Activated naive CD8-positive, alpha-beta T cell treated with anti-CD3 and anti-CD28 coated beads, Interleukin-2, amount 50 U/mL, for 24 hours (primary cell): ENCODE results near the gene CEP44.

Experiments
- ATAC-seq: fragments of 150-1000 bp; cut with Tn5 transposase; one replicate; pipeline ENCODE4 v1.10.0; 2021
- DNase-seq: peaks from one replicate; pipeline ENCODE4 v3.0.0; 2021
- H3K27ac Mint-ChIP-seq: one replicate; pipeline ENCODE4 v1.8.0; 2021; ENCODE audit warnings: mild to moderate bottlenecking, mixed read lengths
- H3K27me3 Mint-ChIP-seq: one replicate; pipeline ENCODE4 v1.8.0; 2021; ENCODE audit warnings: mixed read lengths
- H3K36me3 Mint-ChIP-seq: one replicate; pipeline ENCODE4 v1.8.0; 2021; ENCODE audit warnings: low read depth, mixed read lengths
- H3K4me1 Mint-ChIP-seq: one replicate; pipeline ENCODE4 v1.8.0; 2021; ENCODE audit warnings: mixed read lengths
- H3K4me3 Mint-ChIP-seq: one replicate; pipeline ENCODE4 v1.8.0; 2021; ENCODE audit warnings: mild to moderate bottlenecking, moderate library complexity, mixed read lengths
- H3K9me3 Mint-ChIP-seq: one replicate; pipeline ENCODE4 v1.8.0; 2021; ENCODE audit warnings: mixed read lengths

The CEP44 gene

GRCh38 chr4:174262624-174263444 is 20.9 kb upstream of the CEP44 start:
- no peak overlapping the region for H3K4me3 Mint-ChIP-seq

GRCh38 chr4:174263445-174263736 is 20.3 kb upstream of the CEP44 start:
- Mint-ChIP-seq H3K36me3 (no peaks in the 10 kb centered on the region), H3K27ac (no peak overlapping the region), H3K27me3 (no peaks in the 10 kb centered on the region), H3K9me3 (no peaks in the 10 kb centered on the region), H3K4me3 (no peak overlapping the region), H3K4me1 (peaks cover 12% of the 10 kb centered on the region)
- DNase-seq (no peak), ATAC-seq (no peak)

More at GRCh38 chr4:174262624-174263444, 20.9 kb upstream of the CEP44 start:
- H3K27ac Mint-ChIP-seq: no peak overlapping the region
- H3K9me3 Mint-ChIP-seq: no peaks in the 10 kb centered on the region
- H3K4me1 Mint-ChIP-seq: peaks cover 12% of the 10 kb centered on the region
- ATAC-seq (no peak), DNase-seq (no peak)
- H3K36me3 Mint-ChIP-seq: no peaks in the 10 kb centered on the region
- H3K27me3 Mint-ChIP-seq: no peaks in the 10 kb centered on the region

- Mint-ChIP-seq H3K4me3 (no peak overlapping the region), H3K36me3 (no peaks in the 10 kb centered on the region), H3K27me3 (no peaks in the 10 kb centered on the region), H3K4me1 (peaks cover 12% of the 10 kb centered on the region), H3K9me3 (no peaks in the 10 kb centered on the region), H3K27ac (no peak overlapping the region)
- DNase-seq: no peak
- ATAC-seq: no peak
Observed at GRCh38 chr4:174265916-174266315, 17.8 kb upstream of the CEP44 start.

GRCh38 chr4:174266416-174266815 is 17.3 kb upstream of the CEP44 start:
- Mint-ChIP-seq H3K27me3 (no peaks in the 10 kb centered on the region), H3K36me3 (no peaks in the 10 kb centered on the region), H3K4me3 (no peak overlapping the region), H3K27ac (no peak overlapping the region), H3K9me3 (no peaks in the 10 kb centered on the region), H3K4me1 (peaks cover 14% of the 10 kb centered on the region)
- ATAC-seq: no peak
- no peak for DNase-seq

GRCh38 chr4:174273930-174274329 is 9.8 kb upstream of the CEP44 start:
- H3K4me1 Mint-ChIP-seq: peaks cover 27% of the 10 kb centered on the region
- H3K9me3 Mint-ChIP-seq: no peaks in the 10 kb centered on the region
- no peaks in the 10 kb centered on the region for H3K36me3 Mint-ChIP-seq
- no peak overlapping the region for H3K4me3 Mint-ChIP-seq
- DNase-seq: no peak
- H3K27me3 Mint-ChIP-seq: no peaks in the 10 kb centered on the region
- H3K27ac Mint-ChIP-seq: no peak overlapping the region
- ATAC-seq: no peak

GRCh38 chr4:174274436-174274835 is 9.3 kb upstream of the CEP44 start:
- no peak overlapping the region for H3K4me3 Mint-ChIP-seq
- peaks cover 4% of the 10 kb centered on the region for H3K9me3 Mint-ChIP-seq
- no peak overlapping the region for H3K27ac Mint-ChIP-seq
- peaks cover 5% of the 10 kb centered on the region for H3K36me3 Mint-ChIP-seq
- DNase-seq (no peak), ATAC-seq (no peak)
- no peaks in the 10 kb centered on the region for H3K27me3 Mint-ChIP-seq
- peaks cover 33% of the 10 kb centered on the region for H3K4me1 Mint-ChIP-seq

- no peak for DNase-seq
- no peak overlapping the region for H3K4me3 Mint-ChIP-seq
- peaks cover 10% of the 10 kb centered on the region for H3K36me3 Mint-ChIP-seq
- no peak overlapping the region for H3K27ac Mint-ChIP-seq
- peaks cover 7% of the 10 kb centered on the region for H3K9me3 Mint-ChIP-seq
- H3K27me3 Mint-ChIP-seq: no peaks in the 10 kb centered on the region
- no peak for ATAC-seq
- peaks cover 38% of the 10 kb centered on the region for H3K4me1 Mint-ChIP-seq
Observed at GRCh38 chr4:174275101-174275500, 8.6 kb upstream of the CEP44 start.

- peaks cover 7% of the 10 kb centered on the region for H3K9me3 Mint-ChIP-seq
- no peaks in the 10 kb centered on the region for H3K27me3 Mint-ChIP-seq
- no peak overlapping the region for H3K4me3 Mint-ChIP-seq
- no peak for DNase-seq
- peaks cover 11% of the 10 kb centered on the region for H3K36me3 Mint-ChIP-seq
- no peak for ATAC-seq
- no peak overlapping the region for H3K27ac Mint-ChIP-seq
- peaks cover 55% of the 10 kb centered on the region for H3K4me1 Mint-ChIP-seq
Observed at GRCh38 chr4:174277433-174277832, 6.3 kb upstream of the CEP44 start.

GRCh38 chr4:174278467-174278866 is 5.2 kb upstream of the CEP44 start:
- H3K36me3 Mint-ChIP-seq: peaks cover 11% of the 10 kb centered on the region
- peaks cover 7% of the 10 kb centered on the region for H3K9me3 Mint-ChIP-seq
- ATAC-seq (peak; percentile 34), DNase-seq (no peak)
- no peaks in the 10 kb centered on the region for H3K27me3 Mint-ChIP-seq
- H3K4me3 Mint-ChIP-seq: no peak overlapping the region
- no peak overlapping the region for H3K27ac Mint-ChIP-seq
- peaks cover 60% of the 10 kb centered on the region for H3K4me1 Mint-ChIP-seq

GRCh38 chr4:174279433-174280155 is 4.1 kb upstream of the CEP44 start:
- ATAC-seq (no peak), DNase-seq (no peak)
- Mint-ChIP-seq H3K36me3 (peaks cover 11% of the 10 kb centered on the region), H3K9me3 (peaks cover 7% of the 10 kb centered on the region), H3K27me3 (no peaks in the 10 kb centered on the region), H3K4me1 (peaks cover 63% of the 10 kb centered on the region), H3K27ac (no peak overlapping the region), H3K4me3 (no peak overlapping the region)

- Mint-ChIP-seq H3K9me3 (peaks cover 7% of the 10 kb centered on the region), H3K27ac (no peak overlapping the region), H3K4me3 (no peak overlapping the region), H3K4me1 (peaks cover 68% of the 10 kb centered on the region), H3K27me3 (no peaks in the 10 kb centered on the region), H3K36me3 (peaks cover 11% of the 10 kb centered on the region)
- ATAC-seq (no peak), DNase-seq (no peak)
Observed at GRCh38 chr4:174281182-174281737, 2.5 kb upstream of the CEP44 start.

- Mint-ChIP-seq H3K9me3 (peaks cover 7% of the 10 kb centered on the region), H3K4me3 (peak overlapping the region; percentile 99), H3K4me1 (peaks cover 68% of the 10 kb centered on the region), H3K27me3 (no peaks in the 10 kb centered on the region), H3K27ac (no peak overlapping the region), H3K36me3 (peaks cover 11% of the 10 kb centered on the region)
- DNase-seq: no peak
- ATAC-seq: no peak
Observed at GRCh38 chr4:174281901-174282300, 1.8 kb upstream of the CEP44 start.

- Mint-ChIP-seq H3K4me1 (peaks cover 65% of the 10 kb centered on the region), H3K27me3 (no peaks in the 10 kb centered on the region), H3K9me3 (peaks cover 7% of the 10 kb centered on the region), H3K27ac (peak overlapping the region; percentile 99), H3K4me3 (peak overlapping the region; percentile 99), H3K36me3 (peaks cover 14% of the 10 kb centered on the region)
- DNase-seq (peak; percentile 68), ATAC-seq (peak; percentile 98)
Observed at GRCh38 chr4:174282836-174283506, 740 bp upstream of the CEP44 start.

- H3K27me3 Mint-ChIP-seq: no peaks in the 10 kb centered on the region
- peak; percentile 4 for DNase-seq
- peaks cover 50% of the 10 kb centered on the region for H3K4me1 Mint-ChIP-seq
Observed at GRCh38 chr4:174284487-174284886, 776 bp downstream of the CEP44 start.

More at GRCh38 chr4:174284487-174284886, 776 bp downstream of the CEP44 start:
- H3K9me3 Mint-ChIP-seq: peaks cover 2% of the 10 kb centered on the region
- peaks cover 9% of the 10 kb centered on the region for H3K36me3 Mint-ChIP-seq
- no peak for ATAC-seq
- peak overlapping the region; percentile 99 for H3K27ac Mint-ChIP-seq
- H3K4me3 Mint-ChIP-seq: peak overlapping the region; percentile 99
